Esophagus muscularis mucosa (tissue), 4 donors: Measurements from ENCODE around the gene SPATS2. TPM values are rescaled to one million over a fixed set of nuclear protein-coding genes. Genes with fewer than 3 reads are reported as not detected.

Experiments
- DNase-seq: peaks from one replicate; pipeline ENCODE4 v3.0.0-alpha.2; 2017; ENCODE audit errors: extremely low spot score
- H3K27ac ChIP-seq, 4 donors: fragments of 200-600 bp; sonication (generic); replicated peaks in 1 of 4; 1 replicate in 3 of 4; 2 replicates in 1 of 4; pipeline ENCODE4 v1.5.1; 2016 to 2019; ENCODE audit warnings: mild to moderate bottlenecking in 1 of 4
- H3K27me3 ChIP-seq, 4 donors: fragments of 200-600 bp; sonication (generic); one replicate each; pipeline versions ENCODE4 v1.5.1 to v1.6.0; 2016 to 2019
- H3K36me3 ChIP-seq, 4 donors: fragments of 200-600 bp; sonication (generic); one replicate each; pipeline ENCODE4 v1.5.1; 2016 to 2019
- H3K4me1 ChIP-seq, 4 donors: fragments of 200-600 bp; sonication (generic); one replicate each; pipeline ENCODE4 v1.5.1; 2016 to 2019
- H3K4me3 ChIP-seq, 4 donors: fragments of 200-600 bp; sonication (generic); 1 replicate in 2 of 4; 2 replicates in 2 of 4; pipeline ENCODE4 v1.5.1; 2016 to 2019; ENCODE audit warnings: mild to moderate bottlenecking in 4 of 4, moderate library complexity in 1 of 4
- H3K9me3 ChIP-seq, 4 donors: fragments of 200-600 bp; sonication (generic); 1 replicate in 3 of 4; 2 replicates in 1 of 4; pipeline ENCODE4 v1.5.1; 2016 to 2019
- EP300 ChIP-seq: sonication (generic); formaldehyde crosslinking; IDR thresholded peaks from one replicate; pipeline ENCODE4 v1.6.1; 2017; ENCODE audit warnings: antibody characterized with exemption
- POLR2A ChIP-seq: fragments of 450-650 bp; IDR thresholded peaks from one replicate; pipeline ENCODE4 v1.6.1; 2017; ENCODE audit warnings: antibody characterized with exemption, moderate library complexity, mild to moderate bottlenecking, low read depth
- POLR2AphosphoS5 ChIP-seq, 2 donors: sonication (generic); formaldehyde crosslinking; IDR thresholded peaks; one replicate each; pipeline ENCODE4 v1.6.1; 2017; ENCODE audit warnings: antibody characterized with exemption in 2 of 2
- WGBS: methylation state at CpG from one replicate; pipeline ENCODE4 v1.1.5; 2018; 5-methylcytosine and 5-hydroxymethylcytosine counted together
- intact Hi-C: fragments of 100-400 bp; cut with DNase I; formaldehyde crosslinking; loops from one replicate; pipeline ENCODE4 v1.15.1; 2023
- total RNA-seq, 4 donors: library from RNA; depleted of rRNA; stranded (reverse); fragments of >200 nt; gene quantifications; one replicate each; pipeline versions ENCODE4 v1.1.0 to v1.2.1, GENCODE V29; 2016
- TF ChIP-seq, protein P1 (sequence below), 3 experiments: fragments of 200-600 bp in 2 of 3; fragments of 450-650 bp in 1 of 3; sonication (generic) in 2 of 3; IDR thresholded peaks; one replicate each; pipeline ENCODE4 v1.5.1; 2017 to 2019; ENCODE audit warnings: antibody characterized with exemption in 3 of 3, mild to moderate bottlenecking in 2 of 3, moderate library complexity in 1 of 3

SPATS2 gene
- total RNA-seq, 4 donors from 2014 or later: 9.5 to 16.6 (median 11.5) TPM

DNA sequence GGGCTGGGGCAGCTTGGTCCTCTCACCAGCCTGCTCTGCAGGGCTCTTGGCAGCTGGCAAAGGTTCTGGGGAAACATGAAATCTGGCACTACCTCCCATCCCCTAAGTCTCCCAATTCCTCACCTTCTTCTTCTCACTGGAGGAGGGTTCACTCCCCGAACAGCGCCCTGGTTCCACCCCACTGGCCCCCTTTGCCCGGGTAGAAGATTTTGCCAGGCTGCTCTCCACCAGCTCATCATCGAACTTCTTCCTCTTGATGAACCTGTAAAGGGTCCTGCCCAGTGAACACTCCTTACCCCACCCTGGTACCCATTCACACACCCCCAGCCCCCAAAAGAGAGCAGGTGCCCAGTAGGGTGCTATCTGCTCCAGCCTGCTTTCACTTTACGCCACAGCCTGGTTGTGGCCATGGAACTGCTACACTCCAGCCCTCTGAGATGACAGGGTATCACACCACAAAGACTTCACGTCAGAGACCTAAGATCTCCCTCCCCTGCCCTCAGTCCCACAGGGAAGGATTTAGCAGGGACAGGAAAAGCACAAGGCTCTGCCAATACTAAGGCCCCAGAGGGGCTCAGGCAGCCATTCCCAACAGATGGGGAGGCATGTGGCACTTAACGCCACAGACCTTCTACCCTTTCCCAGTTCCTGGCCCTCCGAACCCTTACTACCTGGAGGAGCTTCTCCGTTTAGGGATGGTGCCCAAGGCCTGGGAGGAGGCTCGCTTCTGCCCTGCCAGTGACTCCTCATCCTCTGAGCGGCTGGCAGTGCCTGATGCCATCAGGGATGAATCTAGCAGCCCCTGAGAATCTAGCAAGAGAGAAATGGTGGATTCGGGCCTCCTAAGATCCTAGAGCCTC, 198.4 kb downstream of the SPATS2 start:
- no peaks in the 10 kb centered on the region for H3K27me3 ChIP-seq
- 93% methylated on average over 12 of the region's 12 CpGs for WGBS
- H3K36me3 ChIP-seq: peaks cover 41 to 55% (median 49%) of the 10 kb centered on the region in 4 donors
- no peak for DNase-seq
- H3K4me3 ChIP-seq: no peak overlapping the region
- no peaks in the 10 kb centered on the region for H3K9me3 ChIP-seq
- peaks cover 27 to 49% (median 39%) of the 10 kb centered on the region in 4 donors for H3K4me1 ChIP-seq
- no peak overlapping the region for H3K27ac ChIP-seq
- intact Hi-C loops: no loop called here
- TF ChIP-seq POLR2AphosphoS5 (IDR thresholded peaks at IDR 0.05) (no peak), EP300 (no peak), POLR2A (no peak)
- TF ChIP-seq, protein P1, sequence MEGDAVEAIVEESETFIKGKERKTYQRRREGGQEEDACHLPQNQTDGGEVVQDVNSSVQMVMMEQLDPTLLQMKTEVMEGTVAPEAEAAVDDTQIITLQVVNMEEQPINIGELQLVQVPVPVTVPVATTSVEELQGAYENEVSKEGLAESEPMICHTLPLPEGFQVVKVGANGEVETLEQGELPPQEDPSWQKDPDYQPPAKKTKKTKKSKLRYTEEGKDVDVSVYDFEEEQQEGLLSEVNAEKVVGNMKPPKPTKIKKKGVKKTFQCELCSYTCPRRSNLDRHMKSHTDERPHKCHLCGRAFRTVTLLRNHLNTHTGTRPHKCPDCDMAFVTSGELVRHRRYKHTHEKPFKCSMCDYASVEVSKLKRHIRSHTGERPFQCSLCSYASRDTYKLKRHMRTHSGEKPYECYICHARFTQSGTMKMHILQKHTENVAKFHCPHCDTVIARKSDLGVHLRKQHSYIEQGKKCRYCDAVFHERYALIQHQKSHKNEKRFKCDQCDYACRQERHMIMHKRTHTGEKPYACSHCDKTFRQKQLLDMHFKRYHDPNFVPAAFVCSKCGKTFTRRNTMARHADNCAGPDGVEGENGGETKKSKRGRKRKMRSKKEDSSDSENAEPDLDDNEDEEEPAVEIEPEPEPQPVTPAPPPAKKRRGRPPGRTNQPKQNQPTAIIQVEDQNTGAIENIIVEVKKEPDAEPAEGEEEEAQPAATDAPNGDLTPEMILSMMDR (IDR thresholded peaks at IDR 0.05): no peak

DNA sequence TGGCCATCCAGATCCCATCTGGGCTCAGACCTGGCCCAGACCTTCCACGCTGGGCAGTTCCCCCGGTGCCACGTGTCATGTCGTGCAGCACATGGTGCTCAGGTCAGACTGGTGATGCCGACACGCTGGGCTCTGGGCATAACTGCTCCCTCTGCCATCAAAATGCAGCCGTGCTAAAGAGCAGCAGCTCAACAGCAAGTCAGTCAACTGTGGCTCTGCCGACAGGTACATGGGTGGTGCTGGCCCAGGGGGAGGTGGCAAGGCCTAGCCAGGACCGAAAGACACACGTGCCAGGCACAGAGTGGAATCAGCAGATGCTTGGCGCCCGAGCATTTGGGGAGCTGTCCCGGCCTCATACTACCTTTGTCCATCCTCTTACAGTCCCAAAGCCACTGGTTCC, 199.1 kb downstream of the SPATS2 start:
- DNase-seq: no peak
- peaks cover 33 to 47% (median 42%) of the 10 kb centered on the region in 4 donors for H3K36me3 ChIP-seq
- no peak overlapping the region for H3K4me3 ChIP-seq
- TF ChIP-seq POLR2A: no peak
- TF ChIP-seq POLR2AphosphoS5 (IDR thresholded peaks at IDR 0.05): no peak
- TF ChIP-seq, protein P1 (IDR thresholded peaks at IDR 0.05): no peak
- TF ChIP-seq EP300: no peak
- no peaks in the 10 kb centered on the region for H3K9me3 ChIP-seq
- peaks cover 30 to 56% (median 46%) of the 10 kb centered on the region in 4 donors for H3K4me1 ChIP-seq
- WGBS: 93% methylated on average over 6 of the region's 13 CpGs
- intact Hi-C loops: no loop called here
- no peaks in the 10 kb centered on the region for H3K27me3 ChIP-seq
- no peak overlapping the region for H3K27ac ChIP-seq

DNA sequence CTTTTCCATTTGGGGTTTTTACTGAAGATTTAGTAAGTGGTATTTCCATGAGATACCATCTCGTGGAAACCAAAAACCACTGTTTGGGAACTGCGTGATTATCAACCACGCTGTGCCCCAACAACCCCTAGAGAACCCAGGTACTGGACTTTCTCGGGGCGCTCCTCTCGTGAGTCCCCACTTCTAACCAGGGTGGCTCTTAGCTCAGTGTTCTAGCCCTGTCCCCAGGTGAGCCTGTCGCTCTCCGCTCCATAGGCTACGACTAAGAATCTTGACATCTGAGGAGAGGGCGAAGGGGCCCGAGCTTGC, 200.0 kb downstream of the SPATS2 start:
- Histone ChIP-seq H3K36me3 (peaks cover 24 to 38% (median 33%) of the 10 kb centered on the region in 4 donors), H3K4me3 (peak overlapping the region; percentile 71 to 84 (median 81)), H3K9me3 (no peaks in the 10 kb centered on the region), H3K27ac (peak overlapping the region; percentile 84 to 91 (median 88)), H3K27me3 (no peaks in the 10 kb centered on the region), H3K4me1 (peaks cover 30 to 61% (median 47%) of the 10 kb centered on the region in 4 donors)
- TF ChIP-seq, protein P1 (IDR thresholded peaks at IDR 0.05): no peak
- TF ChIP-seq POLR2AphosphoS5 (IDR thresholded peaks at IDR 0.05) (no peak), EP300 (no peak), POLR2A (no peak)
- DNase-seq: no peak
- intact Hi-C loops: no loop called here
- 4% methylated on average over 6 of the region's 11 CpGs for whole genome bisulfite sequencing

DNA sequence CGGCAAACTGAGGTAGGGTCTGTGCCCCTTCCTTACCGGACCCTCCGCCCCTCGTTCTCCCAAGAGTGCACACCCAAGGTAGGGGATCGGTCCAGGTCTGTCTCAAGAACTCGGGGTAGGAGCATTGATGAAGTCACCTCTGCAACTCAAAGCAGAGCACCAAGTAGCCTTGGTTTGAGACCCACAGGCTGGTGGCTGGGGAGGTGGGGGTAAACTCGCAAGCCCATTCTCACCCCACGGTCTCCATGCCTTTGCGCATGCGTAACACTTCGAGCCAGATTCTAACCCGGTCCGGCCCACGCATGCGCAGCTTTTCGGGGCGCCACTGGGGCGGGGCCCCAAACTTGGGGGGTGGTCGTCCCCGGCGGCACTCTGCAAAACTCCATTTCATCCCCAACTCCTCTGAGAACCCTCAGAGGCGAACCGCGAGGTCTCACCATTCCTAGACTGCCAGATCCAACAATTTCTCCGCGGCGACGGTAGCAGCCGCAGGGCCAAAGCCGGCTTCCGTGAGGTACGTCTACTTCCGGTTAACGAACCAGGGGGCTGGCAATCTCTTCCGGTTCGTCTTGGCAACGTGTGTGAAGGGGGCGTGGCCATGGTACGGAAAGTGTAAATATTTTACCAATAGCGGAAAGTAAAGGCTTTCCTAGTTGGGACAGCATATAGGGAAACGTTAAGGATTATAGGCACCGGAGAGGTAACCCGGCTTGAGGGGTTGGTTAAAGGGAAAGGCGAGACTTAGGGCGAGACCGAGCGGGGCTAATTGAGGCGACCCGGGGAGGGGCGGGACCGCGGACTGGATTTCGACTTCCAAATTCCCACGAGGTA, 200.6 kb downstream of the SPATS2 start, which contains the start of gene MCRS1:
Gene MCRS1, minus strand, starts transcription at position 532 of the 831 bp plus-strand sequence. CDS start 1,411 bp downstream, outside the sequence.
- Histone ChIP-seq H3K27ac (peak within 1 kb of the TSS; percentile 84 to 91 (median 88)), H3K4me3 (peak within 1 kb of the TSS; percentile 71 to 84 (median 81)), H3K4me1 (peaks cover 30 to 61% (median 47%) of the 10 kb centered on the region in 4 donors), H3K27me3 (no peaks in the 10 kb centered on the region), H3K36me3 (peaks cover 19 to 33% (median 27%) of the 10 kb centered on the region in 4 donors), H3K9me3 (no peaks in the 10 kb centered on the region)
- peak; percentile 96 for DNase-seq
- peak; percentile 83 to 93 for TF ChIP-seq POLR2AphosphoS5 (IDR thresholded peaks at IDR 0.05)
- TF ChIP-seq, protein P1 (IDR thresholded peaks at IDR 0.05): no peak
- intact Hi-C loops: no loop called here
- WGBS: 0% methylated on average over 30 of the region's 54 CpGs
